ENCODE results near the gene PARN. TPM values are rescaled to one million over a fixed set of nuclear protein-coding genes. Genes with fewer than 3 reads are reported as not detected.
"Not testable (repeated sequence)": the region's sequence is repeated elsewhere in the genome, so short reads cannot be mapped to it uniquely, and the experiment has no call there.

The PARN gene
- total RNA-seq, 1 donor from 2014 or later: 24.6 TPM

DNA sequence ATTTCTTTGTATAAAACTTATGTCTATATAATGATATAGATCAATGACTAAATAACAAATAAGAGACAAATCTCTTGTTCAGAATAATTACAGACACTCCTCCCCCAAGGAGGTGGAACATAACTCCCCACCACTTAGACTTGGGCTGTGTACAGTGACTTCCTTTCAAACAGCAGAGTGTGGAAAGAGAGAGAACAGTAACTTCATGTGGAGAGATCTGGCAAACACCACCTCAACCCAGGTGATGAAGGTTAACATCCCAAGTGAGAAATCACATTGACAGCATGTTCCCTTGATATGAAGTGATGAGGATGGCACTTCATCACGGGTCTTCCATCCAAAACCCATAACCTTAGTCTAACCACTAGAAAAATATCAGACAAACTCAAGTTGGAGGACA, 169.3 kb downstream of the PARN start:
- no peak for DNase-seq

- DNase-seq: no peak
These were observed 171.5 kb downstream of the PARN start for GRCh38 chr16:14458576-14458975.

- no peak for DNase-seq
These were observed 173.1 kb downstream of the PARN start for GRCh38 chr16:14456793-14457481.

DNA sequence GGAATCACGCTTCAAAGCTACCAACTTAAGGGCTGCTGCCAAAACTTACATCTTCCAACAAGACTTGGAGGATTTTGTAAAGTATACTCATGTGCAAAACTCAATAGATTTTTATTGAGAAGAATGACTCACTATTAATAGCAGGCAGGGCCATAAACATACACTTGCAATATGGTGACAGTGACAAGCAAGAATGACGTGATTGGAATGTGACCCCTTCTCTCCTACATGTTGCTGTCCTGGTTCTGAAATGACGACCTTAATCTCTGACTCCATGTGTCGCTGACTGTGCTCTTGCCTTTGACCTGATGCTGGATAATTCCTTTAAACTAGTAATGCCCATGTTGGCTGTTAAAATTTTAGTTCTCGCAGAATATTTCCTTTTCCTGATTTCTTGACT, 174.5 kb downstream of the PARN start:
- DNase-seq: peak; percentile 86

- no peak for DNase-seq
These were observed 175.7 kb downstream of the PARN start for GRCh38 chr16:14454391-14454790.

- peak; percentile 24 for DNase-seq
These were observed 178.0 kb downstream of the PARN start for GRCh38 chr16:14452066-14452465.

DNA sequence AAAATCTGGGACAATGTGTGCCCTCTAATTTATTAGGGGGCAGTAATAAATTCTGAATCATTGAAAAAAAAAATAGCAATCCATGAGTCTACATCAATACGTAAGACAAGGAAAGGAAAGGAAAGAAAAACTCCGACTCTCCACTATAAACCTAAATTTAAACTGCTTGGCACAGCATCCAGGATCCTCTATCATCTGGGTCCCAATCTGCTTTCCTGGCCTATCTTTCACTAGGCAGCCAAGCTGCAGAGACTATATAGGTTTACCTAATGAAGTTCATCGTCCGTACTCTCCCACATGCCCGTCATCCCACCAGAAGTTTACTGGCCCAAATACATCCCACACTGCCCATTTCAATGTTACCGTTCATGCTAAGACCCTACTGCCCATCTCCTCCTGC, 179.2 kb downstream of the PARN start:
- DNase-seq: no peak

- no peak for DNase-seq
These were observed 180.1 kb downstream of the PARN start for GRCh38 chr16:14449790-14450480.

- no peak for DNase-seq
These were observed 180.7 kb downstream of the PARN start for GRCh38 chr16:14449334-14449733.

DNA sequence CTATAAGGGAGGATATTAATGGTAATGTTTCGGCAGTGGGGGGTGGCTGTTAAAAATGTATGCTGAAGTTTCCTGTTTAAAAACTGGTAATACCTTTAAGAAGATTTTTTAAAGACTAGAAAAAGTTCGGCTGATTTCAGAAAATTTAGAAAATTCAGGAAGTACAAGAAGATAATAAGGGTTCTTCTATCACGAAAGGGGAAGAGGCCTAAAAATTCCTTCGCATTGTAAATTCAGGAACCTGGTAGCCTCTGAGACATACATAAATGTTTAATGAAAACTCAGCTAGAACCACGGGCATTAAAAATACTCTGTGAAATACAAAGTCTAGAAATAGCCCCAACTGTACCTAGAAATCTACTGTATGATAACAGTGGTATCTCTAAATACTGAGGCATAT, 181.2 kb downstream of the PARN start:
- no peak for DNase-seq

- DNase-seq: no peak
These were observed 182.3 kb downstream of the PARN start for GRCh38 chr16:14447783-14448182.

DNA sequence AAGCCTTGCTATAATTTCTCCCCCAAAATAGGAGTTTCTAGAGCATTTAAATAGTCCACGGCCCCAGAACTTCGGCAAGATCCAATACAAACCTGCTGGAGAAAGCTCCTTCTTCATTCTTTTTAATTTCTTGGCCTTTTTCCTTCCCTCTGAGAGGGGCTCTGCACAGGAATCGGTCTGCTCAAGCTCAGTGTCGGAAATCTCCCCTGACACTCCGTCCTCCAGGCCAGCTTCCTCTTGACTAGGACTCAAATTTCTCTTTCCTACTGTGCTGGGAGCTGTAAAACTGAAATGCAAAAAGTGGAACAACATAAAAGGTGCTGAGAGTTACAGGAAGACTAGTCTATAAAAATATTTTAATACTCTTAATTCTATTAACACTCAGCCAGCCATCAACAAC, 183.3 kb downstream of the PARN start:
- no peak for DNase-seq

GRCh38 chr16:14445937-14446715, 183.9 kb downstream of the PARN start:
- no peak for DNase-seq

DNA sequence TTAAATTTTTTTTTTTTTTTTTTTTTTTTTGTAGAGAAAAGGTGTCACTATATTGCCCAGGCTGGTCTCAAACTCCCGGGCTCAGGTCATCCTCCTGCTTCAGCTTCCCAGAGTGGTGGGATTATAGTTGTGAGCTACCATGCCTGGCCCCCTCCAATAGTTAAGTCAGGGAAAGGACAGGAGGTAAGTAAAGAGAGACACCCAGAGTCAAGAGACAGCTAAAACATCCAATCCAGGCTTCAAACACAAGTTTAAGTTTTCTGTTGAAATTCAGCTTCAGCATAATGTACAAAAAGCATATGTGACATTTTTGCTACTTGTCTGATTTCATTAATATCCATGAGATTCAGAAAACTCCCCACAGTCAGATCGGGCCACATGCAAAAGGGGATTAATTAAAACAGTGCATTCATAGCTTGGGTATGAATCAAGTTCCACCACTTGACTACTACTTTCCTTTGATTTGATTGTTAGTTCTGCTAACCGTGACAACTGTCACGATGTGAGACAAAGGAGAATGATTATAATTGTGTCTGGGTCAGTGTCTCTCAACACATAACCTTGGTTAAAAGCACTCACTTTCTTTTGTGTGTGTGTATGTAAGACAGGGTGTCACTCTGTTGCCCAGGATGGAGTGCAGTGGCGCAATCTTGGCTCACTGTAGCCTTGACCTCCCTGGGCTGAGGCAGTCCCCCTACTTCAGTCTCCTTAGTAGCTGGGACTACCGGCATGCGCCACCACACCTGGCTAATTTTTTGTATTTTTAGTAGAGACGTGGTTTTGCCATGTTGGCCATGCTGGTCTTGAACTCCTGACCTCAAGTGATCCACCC, 184.9 kb downstream of the PARN start:
- DNase-seq: no peak

GRCh38 chr16:14441533-14441932, 188.5 kb downstream of the PARN start:
- DNase-seq: not testable (repeated sequence)

DNA sequence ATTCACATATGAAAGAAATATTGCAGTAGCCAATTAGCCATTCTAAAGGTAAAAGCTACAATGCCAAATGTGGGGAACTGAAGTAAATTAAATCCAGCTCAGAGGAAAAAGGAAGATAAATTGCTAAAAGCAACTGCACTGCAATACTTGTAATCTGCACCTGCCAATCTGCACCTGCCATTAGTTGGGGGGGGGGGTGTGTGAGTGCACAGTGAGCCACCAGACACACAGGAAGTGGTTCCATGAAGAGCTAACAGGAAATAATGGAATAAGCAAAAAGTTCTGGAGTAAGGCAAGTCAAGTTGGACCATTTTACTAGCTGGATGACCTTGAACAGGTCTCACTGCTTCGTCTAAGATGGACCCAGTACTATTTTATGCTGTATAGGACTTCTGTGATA, 191.8 kb downstream of the PARN start:
- DNase-seq: no peak

DNA sequence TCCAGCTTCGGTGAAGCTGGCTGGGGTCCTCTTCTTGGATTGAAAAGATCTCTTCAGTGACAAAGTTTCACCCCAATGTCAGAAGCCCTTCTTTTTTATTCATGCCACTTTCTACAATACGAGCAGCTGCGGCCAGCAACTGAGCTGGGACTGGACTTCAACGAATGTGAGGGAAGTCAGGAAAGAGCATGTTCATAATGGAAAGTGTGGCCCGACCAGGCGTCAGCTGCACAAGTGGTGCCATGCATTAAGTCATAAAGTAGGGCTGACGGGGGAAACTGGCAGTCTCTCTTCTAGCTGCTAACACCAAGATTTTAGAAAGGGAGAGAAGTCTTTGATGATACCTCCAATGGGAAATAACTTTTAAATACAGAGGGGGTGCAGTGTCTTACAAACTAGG, 192.6 kb downstream of the PARN start:
- no peak for DNase-seq

DNA sequence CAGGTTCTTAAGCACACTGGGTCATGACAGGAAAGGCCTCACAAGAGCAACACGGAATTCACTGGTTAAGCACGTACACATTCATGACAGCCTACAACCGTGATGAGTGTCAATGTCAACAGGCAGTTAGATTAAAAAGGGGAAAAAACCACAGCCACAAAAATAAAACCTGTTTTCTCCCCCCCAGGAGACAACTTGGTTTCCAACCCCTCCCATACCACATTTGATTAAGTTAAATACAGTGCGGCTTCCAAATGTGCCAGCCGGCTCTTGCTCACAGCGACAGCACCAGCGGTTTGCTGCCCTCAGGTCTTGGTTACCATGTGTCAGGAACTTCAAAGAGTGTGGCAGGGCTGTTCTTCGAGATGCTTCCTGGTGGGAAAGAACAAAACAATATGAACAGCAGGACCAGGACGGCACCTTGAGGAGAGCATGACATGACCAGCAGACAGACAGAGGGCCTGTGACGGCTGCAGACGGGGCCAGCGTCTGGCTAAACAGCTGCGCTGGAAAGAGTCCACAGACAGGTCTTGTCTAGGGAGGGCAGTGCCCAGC, 193.6 kb downstream of the PARN start:
- DNase-seq: no peak

DNA sequence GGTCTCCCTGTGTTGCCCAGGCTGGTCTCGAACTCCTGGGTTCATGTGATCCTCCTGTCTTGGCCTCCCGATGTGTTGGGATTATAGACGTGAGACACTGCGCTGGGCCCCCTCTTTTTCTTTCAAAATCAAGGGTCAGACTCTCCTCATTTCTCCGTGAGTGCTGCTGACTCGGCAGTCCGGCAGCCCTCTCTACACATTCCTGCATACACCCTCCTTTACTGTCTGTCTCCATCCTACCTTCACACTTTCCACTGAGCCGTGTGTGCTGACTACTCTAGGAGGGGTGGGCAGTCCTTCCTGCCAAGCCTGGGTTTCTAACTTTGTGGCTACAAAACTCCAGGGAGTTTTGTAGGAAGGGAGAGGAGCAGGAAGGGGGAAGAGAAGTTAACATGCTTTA, 195.2 kb downstream of the PARN start:
- DNase-seq: no peak

DNA sequence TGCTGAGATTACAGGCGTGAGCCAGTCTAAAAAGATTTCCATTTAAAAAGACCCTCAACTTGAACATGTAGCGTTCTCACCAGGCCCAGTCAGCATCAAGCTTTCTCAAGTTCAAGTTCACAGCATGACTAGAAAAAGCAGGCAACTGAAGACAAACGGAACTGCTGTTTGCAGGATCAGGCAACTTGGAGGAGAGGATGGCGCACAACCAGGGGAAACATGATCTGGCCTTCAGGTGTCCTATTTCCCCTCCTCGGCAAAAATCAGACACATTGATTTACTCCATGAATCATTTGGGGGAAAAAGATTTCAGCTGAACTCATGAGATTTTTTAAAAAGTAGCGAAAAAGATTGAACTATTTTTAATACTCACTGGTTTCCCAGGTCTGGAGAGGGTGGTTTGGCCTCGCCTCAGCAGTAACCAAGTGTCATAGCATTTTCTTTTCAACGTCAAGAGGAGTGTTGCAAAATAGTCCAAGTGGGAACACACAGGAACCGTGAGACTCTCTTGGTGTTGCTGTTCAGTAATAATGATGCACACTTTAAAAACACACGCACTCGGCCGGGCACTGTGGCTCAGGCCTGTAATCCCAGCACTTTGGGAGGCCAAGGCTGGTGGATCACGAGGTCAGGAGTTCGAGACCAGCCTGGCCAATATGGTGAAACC, 201.0 kb downstream of the PARN start:
- not testable (repeated sequence) for DNase-seq

DNA sequence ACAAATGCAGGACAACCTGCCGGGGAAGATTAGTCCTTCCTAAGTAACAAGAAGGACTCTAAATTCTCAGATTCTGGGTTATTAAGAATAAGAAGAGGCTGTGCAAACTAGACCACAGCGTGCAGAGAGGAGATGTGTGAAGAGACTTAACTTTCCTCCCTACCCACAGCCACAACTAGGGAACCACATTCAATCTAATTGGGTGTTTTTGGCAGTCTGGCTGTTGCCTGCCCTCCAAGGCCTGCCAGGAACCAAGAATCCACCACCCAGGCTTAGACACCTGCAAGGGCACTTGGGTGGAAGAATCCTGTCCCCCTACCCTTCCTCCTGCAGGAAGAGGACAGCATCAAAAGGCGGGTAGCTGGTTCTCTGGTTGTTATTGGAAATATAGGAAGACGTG, 202.0 kb downstream of the PARN start:
- no peak for DNase-seq

Data from skin of body (tissue), 2 donors.